SU-DHL-6 (cell line): ENCODE data around the gene TMEM273.

Source experiments
- H2AFZ ChIP-seq: fragments of 200-600 bp; sonication (generic); 2 replicates; pipeline ENCODE4 v1.6.1; 2014; ENCODE audit warnings: low read depth, mild to moderate bottlenecking, moderate library complexity, mixed read lengths, antibody characterized with exemption, low read length; ENCODE audit not compliant: severe bottlenecking
- H3F3A ChIP-seq: fragments of 200-600 bp; shearing (Covaris generic); 2 replicates; pipeline ENCODE4 v1.6.0; 2016; ENCODE audit warnings: antibody characterized with exemption, mild to moderate bottlenecking; ENCODE audit not compliant: insufficient read depth
- H3K27ac ChIP-seq: fragments of 200-600 bp; sonication (generic); 2 replicates; pipeline ENCODE4 v1.5.1; 2016; ENCODE audit warnings: low read depth, mild to moderate bottlenecking, low read length, moderate library complexity, mixed read lengths
- H3K27me3 ChIP-seq: fragments of 200-600 bp; sonication (generic), shearing (Covaris generic); 2 replicates; pipeline ENCODE4 v1.6.0; 2014; ENCODE audit warnings: mild to moderate bottlenecking, low read length
- H3K36me3 ChIP-seq: fragments of 200-600 bp; sonication (generic); 2 replicates; pipeline ENCODE4 v1.6.1; 2014; ENCODE audit warnings: mild to moderate bottlenecking, low read length, mixed read lengths
- H3K4me2 ChIP-seq: fragments of 300-600, 200-600 bp; shearing (Covaris generic), sonication (generic); 2 replicates; pipeline ENCODE4 v1.6.0; 2014; ENCODE audit warnings: low read length, low read depth, mild to moderate bottlenecking; ENCODE audit not compliant: poor library complexity, severe bottlenecking
- H3K4me3 ChIP-seq: fragments of 200-600 bp; sonication (generic); 2 replicates; pipeline ENCODE4 v1.5.1; 2014; ENCODE audit warnings: antibody characterized with exemption, low read length, mild to moderate bottlenecking, mixed read lengths; ENCODE audit not compliant: insufficient read depth, poor library complexity, severe bottlenecking
- H3K79me2 ChIP-seq: fragments of 200-600 bp; sonication (generic); 2 replicates; pipeline ENCODE4 v1.6.1; 2014; ENCODE audit warnings: mild to moderate bottlenecking, low read length, moderate library complexity; ENCODE audit not compliant: insufficient read depth
- H3K9ac ChIP-seq: fragments of 200-600 bp; sonication (generic); 2 replicates; pipeline ENCODE4 v1.7.0; 2014; ENCODE audit warnings: mild to moderate bottlenecking, low read length
- H3K9me2 ChIP-seq: fragments of 200-600 bp; sonication (generic); replicated peaks from 2 replicates; pipeline ENCODE4 v1.6.1; 2014; ENCODE audit warnings: low read length; ENCODE audit not compliant: insufficient read depth
- H3K9me3 ChIP-seq: fragments of 200-600 bp; sonication (generic); 2 replicates; pipeline ENCODE4 v1.6.1; 2014; ENCODE audit warnings: low read length, mixed read lengths; ENCODE audit not compliant: insufficient read depth
- H4K20me1 ChIP-seq: fragments of 200-600 bp; sonication (generic); 2 replicates; pipeline ENCODE4 v1.6.1; 2014; ENCODE audit warnings: low read depth, mild to moderate bottlenecking, antibody characterized with exemption, low read length, moderate library complexity, mixed read lengths
- CTCF ChIP-seq: fragments of 200-600 bp; sonication (generic); IDR thresholded peaks from one replicate; pipeline ENCODE4 v1.5.1; 2017; ENCODE audit warnings: antibody characterized with exemption, mild to moderate bottlenecking, low read length, moderate library complexity; ENCODE audit not compliant: insufficient read depth, poor library complexity, severe bottlenecking
- EZH2phosphoT487 ChIP-seq: fragments of 200-600 bp; sonication (generic), shearing (Covaris generic); conservative IDR thresholded peaks from 2 replicates; pipeline ENCODE4 v1.6.1; 2018; ENCODE audit warnings: mild to moderate bottlenecking, antibody characterized with exemption, low read length, moderate library complexity, mixed read lengths

Gene TMEM273

GRCh38 chr10:49110684-49111319 is 77.4 kb downstream of the TMEM273 start:
- Histone ChIP-seq H3K79me2 (no peaks in the 10 kb centered on the region), H3K27ac (no peak overlapping the region), H3F3A (no peaks in the 10 kb centered on the region), H3K9me3 (no peaks in the 10 kb centered on the region), H3K9ac (no peak overlapping the region), H3K4me2 (no peak overlapping the region), H4K20me1 (no peaks in the 10 kb centered on the region), H3K9me2 (no peaks in the 10 kb centered on the region), H3K4me3 (no peak overlapping the region), H3K36me3 (no peaks in the 10 kb centered on the region), H3K27me3 (no peaks in the 10 kb centered on the region), H2AFZ (no peak overlapping the region)
- TF ChIP-seq CTCF (no peak), EZH2phosphoT487 (no peak)

GRCh38 chr10:49109669-49110340 is 78.4 kb downstream of the TMEM273 start:
- H3K9me2 ChIP-seq: no peaks in the 10 kb centered on the region
- no peaks in the 10 kb centered on the region for H3K79me2 ChIP-seq
- no peak overlapping the region for H3K4me3 ChIP-seq
- H3F3A ChIP-seq: no peaks in the 10 kb centered on the region
- H3K4me2 ChIP-seq: no peak overlapping the region
- H3K36me3 ChIP-seq: no peaks in the 10 kb centered on the region
- no peak overlapping the region for H3K9ac ChIP-seq
- H2AFZ ChIP-seq: no peak overlapping the region
- H3K27ac ChIP-seq: no peak overlapping the region
- no peaks in the 10 kb centered on the region for H3K27me3 ChIP-seq
- no peaks in the 10 kb centered on the region for H4K20me1 ChIP-seq
- H3K9me3 ChIP-seq: no peaks in the 10 kb centered on the region
- TF ChIP-seq CTCF (no peak), EZH2phosphoT487 (no peak)

- H3K4me3 ChIP-seq: no peak overlapping the region
- no peak overlapping the region for H3K9ac ChIP-seq
- H3F3A ChIP-seq: no peaks in the 10 kb centered on the region
- no peaks in the 10 kb centered on the region for H3K9me2 ChIP-seq
- H3K36me3 ChIP-seq: no peaks in the 10 kb centered on the region
- TF ChIP-seq EZH2phosphoT487 (no peak), CTCF (no peak)
- H3K4me2 ChIP-seq: no peak overlapping the region
- no peaks in the 10 kb centered on the region for H3K27me3 ChIP-seq
- H2AFZ ChIP-seq: no peak overlapping the region
- H4K20me1 ChIP-seq: no peaks in the 10 kb centered on the region
- no peak overlapping the region for H3K27ac ChIP-seq
- H3K9me3 ChIP-seq: no peaks in the 10 kb centered on the region
- no peaks in the 10 kb centered on the region for H3K79me2 ChIP-seq
These were observed 79.5 kb downstream of the TMEM273 start for GRCh38 chr10:49108656-49109055.
